Activated CD8-positive, alpha-beta T cell treated with anti-CD3 and anti-CD28 coated beads, Interleukin-2, amount 10 ng/mL, durations not matched to agents 7 days and 5 days (primary cell): ENCODE data around the gene SLBP. TPM values are rescaled to one million over a fixed set of nuclear protein-coding genes. Genes with fewer than 3 reads are reported as not detected.
"Not testable (repeated sequence)": the region's sequence is repeated elsewhere in the genome, so short reads cannot be mapped to it uniquely, and the experiment has no call there.

Experiments
- ATAC-seq: fragments of 150-1000 bp; cut with Tn5 transposase; one replicate; pipeline ENCODE4 v1.10.0; 2021; ENCODE audit warnings: moderate library complexity
- CTCF ChIA-PET: fragments of 350-600 bp; sonication (Branson Sonifier 250); formaldehyde crosslinking; loops from one replicate; lab custom pipeline; 2021; ENCODE audit warnings: antibody characterized with exemption; lab: Charles Lee
- POLR2A ChIA-PET: fragments of 350-600 bp; sonication (Branson Sonifier 250); formaldehyde crosslinking; loops from one replicate; lab custom pipeline; 2021; ENCODE audit warnings: antibody characterized with exemption; lab: Charles Lee
- DNase-seq: peaks from one replicate; pipeline ENCODE4 v3.0.0-alpha.2; 2020
- H3K27ac Mint-ChIP-seq: one replicate; pipeline ENCODE4 v1.8.0; 2021; ENCODE audit warnings: mild to moderate bottlenecking, mixed read lengths
- H3K27me3 Mint-ChIP-seq: one replicate; pipeline ENCODE4 v1.8.0; 2021; ENCODE audit warnings: low read depth, mixed read lengths
- H3K36me3 Mint-ChIP-seq: one replicate; pipeline ENCODE4 v1.8.0; 2021; ENCODE audit warnings: low read depth, mixed read lengths
- H3K4me1 Mint-ChIP-seq: one replicate; pipeline ENCODE4 v1.8.0; 2021; ENCODE audit warnings: low read depth, mixed read lengths
- H3K4me3 Mint-ChIP-seq: one replicate; pipeline ENCODE4 v1.8.0; 2021; ENCODE audit warnings: mild to moderate bottlenecking, mixed read lengths
- H3K9me3 Mint-ChIP-seq: one replicate; pipeline ENCODE4 v1.8.0; 2022; ENCODE audit warnings: mixed read lengths; ENCODE audit not compliant: insufficient read depth
- total RNA-seq, 2 experiments: library from RNA; stranded (reverse); gene quantifications; one replicate each; pipeline ENCODE4 v1.2.3, GENCODE V29; 2021

SLBP gene
- total RNA-seq, 2 experiments from 2014 or later = 132 to 136 TPM

DNA sequence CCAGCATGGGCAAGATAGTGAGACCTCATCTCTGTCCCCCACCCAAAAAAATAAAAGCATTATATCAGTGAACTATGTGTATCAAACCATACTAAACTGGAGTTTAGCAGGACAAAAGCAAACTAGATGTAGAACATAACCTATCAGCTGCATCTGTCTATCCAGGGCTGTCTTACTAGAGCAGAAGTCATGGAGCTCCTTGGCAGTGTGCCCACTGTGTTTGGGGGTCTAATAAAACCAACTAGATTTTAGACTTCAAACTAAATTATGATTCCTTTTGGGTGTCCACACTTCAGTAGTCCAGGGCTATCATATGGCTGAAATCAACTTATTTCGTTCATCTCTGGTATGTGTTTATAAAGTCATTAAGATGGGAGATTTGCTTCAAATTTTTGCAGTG, 8.3 kb downstream of the SLBP start:
- H3K4me1 Mint-ChIP-seq = peaks cover 50% of the 10 kb centered on the region
- no peaks in the 10 kb centered on the region for H3K27me3 Mint-ChIP-seq
- CTCF ChIA-PET = interaction anchor here (1.3 to 10.0 kb wide), 3 partner anchors 11 to 26 kb away, joined by 4 to 131 read pairs (median 4); no protein-coding TSS in a partner anchor
- no peak for DNase-seq
- peak overlapping the region; percentile 40 for H3K27ac Mint-ChIP-seq
- POLR2A ChIA-PET = interaction anchor here (1.3 kb wide), 1 partner anchor 8 kb away, joined by 7 read pairs; the partner anchor contains the start of gene SLBP
- H3K4me3 Mint-ChIP-seq = no peak overlapping the region
- H3K36me3 Mint-ChIP-seq = peaks cover 71% of the 10 kb centered on the region
- ATAC-seq = no peak
- no peaks in the 10 kb centered on the region for H3K9me3 Mint-ChIP-seq

DNA sequence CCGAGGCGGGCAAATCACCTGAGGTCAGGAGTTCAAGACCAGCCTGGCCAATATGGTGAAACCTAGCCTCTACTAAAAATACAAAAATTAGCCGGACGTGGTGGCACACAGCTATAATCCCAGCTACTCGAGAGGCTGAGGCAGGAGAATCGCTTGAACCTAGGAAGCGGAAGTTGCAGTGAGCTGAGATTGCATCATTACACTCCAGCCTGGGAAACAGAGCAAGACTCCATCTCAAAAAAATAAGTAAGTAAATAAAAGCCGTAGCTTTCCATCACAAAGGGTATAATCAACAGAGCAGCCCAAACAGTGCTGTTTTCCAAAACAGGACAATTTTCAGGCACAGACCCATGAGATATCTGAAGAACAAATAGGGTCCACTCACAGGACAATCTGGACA, 10.4 kb downstream of the SLBP start:
- peaks cover 37% of the 10 kb centered on the region for H3K4me1 Mint-ChIP-seq
- ATAC-seq, H3K27me3 Mint-ChIP-seq, H3K9me3 Mint-ChIP-seq, H3K4me3 Mint-ChIP-seq, DNase-seq, H3K27ac Mint-ChIP-seq: not testable (repeated sequence)
- ChIA-PET CTCF (interaction anchor here (0.9 to 10.0 kb wide), 3 partner anchors 9 to 25 kb away, joined by 3 to 131 read pairs (median 5); no protein-coding TSS in a partner anchor), POLR2A (interaction anchor here (1.1 kb wide), 1 partner anchor 19 kb away, joined by 3 read pairs; the partner anchor contains the start of genes TACC3 and TMEM129)
- H3K36me3 Mint-ChIP-seq = peaks cover 70% of the 10 kb centered on the region

DNA sequence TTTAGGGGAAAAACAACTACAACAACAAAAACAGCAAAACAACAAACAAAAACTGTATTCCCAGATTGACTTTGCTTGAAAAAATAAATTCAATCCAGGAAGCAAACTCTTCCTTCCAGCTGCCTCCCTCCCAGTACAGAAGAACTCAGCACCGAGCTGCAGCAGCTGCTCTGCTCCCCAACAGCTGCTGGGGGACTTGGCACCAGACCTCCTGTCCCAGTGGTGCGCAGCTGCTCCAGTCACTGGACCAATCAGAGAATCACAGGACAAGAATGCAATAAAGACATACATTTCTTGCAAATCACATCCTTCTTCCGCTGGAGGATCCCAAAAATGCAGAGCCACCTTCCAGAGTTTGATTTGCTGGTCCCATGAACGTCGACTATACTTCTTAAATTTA, 16.2 kb downstream of the SLBP start:
- H3K27ac Mint-ChIP-seq = no peak overlapping the region
- H3K4me1 Mint-ChIP-seq = peaks cover 10% of the 10 kb centered on the region
- peaks cover 69% of the 10 kb centered on the region for H3K36me3 Mint-ChIP-seq

DNA sequence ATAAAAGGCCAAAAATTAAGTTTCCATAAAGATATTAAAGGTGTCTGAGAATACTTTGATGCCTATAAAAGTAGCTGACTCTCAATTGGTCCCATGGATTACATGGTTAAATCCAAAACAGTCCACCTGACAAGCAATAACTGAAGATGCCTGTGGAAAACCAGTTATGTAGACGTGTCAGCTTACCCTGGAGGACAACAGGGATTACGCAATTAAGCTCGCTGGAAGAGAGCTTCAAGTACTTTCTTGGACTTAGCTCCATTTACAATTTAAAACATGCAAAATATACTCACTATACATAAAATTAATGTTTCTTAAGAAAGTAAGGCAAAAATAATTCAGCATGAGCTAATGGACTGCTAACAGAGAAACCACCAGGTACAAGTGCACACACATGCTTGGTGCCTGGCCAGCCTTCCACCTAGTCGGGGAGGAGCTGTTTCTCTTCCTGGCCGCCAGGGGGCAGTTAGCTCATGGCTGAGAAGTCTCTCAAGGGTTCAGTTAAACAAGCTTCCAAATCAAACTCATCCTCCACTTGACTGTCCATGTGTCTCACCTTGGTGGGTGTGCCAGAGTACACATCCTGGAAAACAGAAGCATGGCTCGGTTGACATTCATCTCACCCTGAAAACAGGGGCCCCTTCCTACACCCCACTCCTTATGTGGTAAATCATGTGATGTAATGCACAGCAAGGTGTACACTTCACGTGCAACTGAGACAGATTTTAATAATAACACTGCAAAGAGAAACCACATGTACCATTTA, 18.8 kb downstream of the SLBP start:
- Mint-ChIP-seq H3K27ac (peak overlapping the region; percentile 54), H3K36me3 (peaks cover 66% of the 10 kb centered on the region), H3K4me3 (no peak overlapping the region), H3K27me3 (no peaks in the 10 kb centered on the region), H3K9me3 (no peaks in the 10 kb centered on the region), H3K4me1 (peaks cover 10% of the 10 kb centered on the region)
- DNase-seq = peak; percentile 84
- POLR2A ChIA-PET = interaction anchor here (0.9 to 2.6 kb wide), 6 partner anchors 12 to 31 kb away, joined by 4 to 17 read pairs (median 6); partner anchors contain the start of genes SLBP, TACC3 and TMEM129
- CTCF ChIA-PET = interaction anchor here (0.6 to 9.6 kb wide), 31 partner anchors 10 to 911 kb away, joined by 3 to 227 read pairs (median 4); partner anchors contain the start of genes FAM53A, SLBP, TACC3 and TMEM129
- ATAC-seq = peak; percentile 95

More for the DNA sequence above, 16.2 kb downstream of the SLBP start:
- ATAC-seq = no peak
- ChIA-PET POLR2A (interaction anchor here (3.1 kb wide), 1 partner anchor 16 kb away, joined by 11 read pairs; the partner anchor contains the start of gene SLBP), CTCF (interaction anchor here (9.6 kb wide), 1 partner anchor 29 kb away, joined by 227 read pairs; the partner anchor contains the start of genes TACC3 and TMEM129)
- H3K4me3 Mint-ChIP-seq = no peak overlapping the region
- no peaks in the 10 kb centered on the region for H3K27me3 Mint-ChIP-seq
- DNase-seq = no peak
- H3K9me3 Mint-ChIP-seq = no peaks in the 10 kb centered on the region

DNA sequence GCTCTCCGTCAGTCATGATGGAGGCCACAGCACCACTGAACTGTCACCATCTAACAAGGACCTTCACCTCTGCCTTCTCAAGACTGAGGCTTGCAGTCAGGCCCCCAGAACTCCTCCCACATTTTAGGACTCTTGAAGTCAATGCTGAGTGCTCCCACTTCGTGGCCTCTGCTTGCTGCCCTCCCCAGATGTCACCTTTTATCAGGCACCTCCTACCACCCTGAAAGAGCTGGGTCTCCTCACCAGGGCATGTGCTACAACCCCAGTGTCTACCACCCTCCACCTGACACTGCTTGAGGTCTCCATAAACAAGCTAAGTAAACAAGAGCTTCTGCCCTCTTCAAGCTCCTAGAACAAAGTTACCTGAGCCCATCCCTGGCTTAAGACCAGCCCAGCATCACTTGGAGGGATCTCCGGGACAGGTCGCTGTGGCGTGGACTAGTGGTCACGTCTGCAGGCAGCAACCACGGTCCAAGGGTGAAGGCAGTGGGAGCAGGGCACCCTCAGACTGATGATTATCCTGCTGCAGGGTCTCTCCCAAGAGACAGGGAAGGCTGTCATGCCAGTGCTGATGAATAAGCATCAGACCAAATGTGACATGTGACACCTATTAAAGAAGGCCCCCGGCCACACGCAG, 20.3 kb downstream of the SLBP start:
- no peak for DNase-seq
- no peak overlapping the region for H3K27ac Mint-ChIP-seq
- no peak overlapping the region for H3K4me3 Mint-ChIP-seq
- peaks cover 59% of the 10 kb centered on the region for H3K36me3 Mint-ChIP-seq
- POLR2A ChIA-PET = interaction anchor here (1.1 to 1.6 kb wide), 4 partner anchors 15 to 34 kb away, joined by 3 to 4 read pairs (median 4); partner anchors contain the start of genes SLBP, TACC3 and TMEM129
- no peaks in the 10 kb centered on the region for H3K27me3 Mint-ChIP-seq
- ATAC-seq = no peak
- CTCF ChIA-PET = interaction anchor here (1.6 to 9.6 kb wide), 4 partner anchors 12 to 41 kb away, joined by 4 to 227 read pairs (median 68); partner anchors contain the start of genes TACC3 and TMEM129
- peaks cover 10% of the 10 kb centered on the region for H3K4me1 Mint-ChIP-seq
- H3K9me3 Mint-ChIP-seq = no peaks in the 10 kb centered on the region

DNA sequence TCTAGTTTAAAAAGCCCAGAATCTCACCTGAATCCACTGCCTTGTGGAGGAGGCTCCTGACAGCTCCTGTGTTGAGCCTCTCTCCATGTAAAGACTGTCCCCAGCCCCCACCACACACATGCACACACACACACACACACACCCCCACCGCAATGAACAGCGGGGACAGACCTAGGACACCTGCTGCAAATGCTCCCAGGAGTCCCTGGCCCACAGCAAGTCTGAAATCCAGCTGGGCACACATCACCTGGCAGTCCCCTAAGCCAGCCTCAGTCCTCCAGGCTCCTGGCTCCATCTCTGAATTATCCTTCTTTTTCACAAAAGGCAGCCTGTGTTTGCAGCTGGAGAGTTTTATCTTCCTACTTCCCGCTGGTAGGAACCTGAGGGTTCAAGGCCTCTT, 21.4 kb downstream of the SLBP start:
- Mint-ChIP-seq H3K27ac (no peak overlapping the region), H3K36me3 (peaks cover 51% of the 10 kb centered on the region), H3K4me1 (peaks cover 10% of the 10 kb centered on the region), H3K9me3 (no peaks in the 10 kb centered on the region), H3K4me3 (no peak overlapping the region), H3K27me3 (no peaks in the 10 kb centered on the region)
- ATAC-seq (no peak), DNase-seq (no peak)
- ChIA-PET POLR2A (interaction anchor here (1.1 to 1.6 kb wide), 3 partner anchors 16 to 30 kb away, joined by 3 to 4 read pairs (median 4); partner anchors contain the start of genes SLBP, TACC3 and TMEM129), CTCF (interaction anchor here (0.9 to 9.6 kb wide), 3 partner anchors 35 to 55 kb away, joined by 3 to 227 read pairs (median 4); partner anchors contain the start of genes TACC3 and TMEM129)

DNA sequence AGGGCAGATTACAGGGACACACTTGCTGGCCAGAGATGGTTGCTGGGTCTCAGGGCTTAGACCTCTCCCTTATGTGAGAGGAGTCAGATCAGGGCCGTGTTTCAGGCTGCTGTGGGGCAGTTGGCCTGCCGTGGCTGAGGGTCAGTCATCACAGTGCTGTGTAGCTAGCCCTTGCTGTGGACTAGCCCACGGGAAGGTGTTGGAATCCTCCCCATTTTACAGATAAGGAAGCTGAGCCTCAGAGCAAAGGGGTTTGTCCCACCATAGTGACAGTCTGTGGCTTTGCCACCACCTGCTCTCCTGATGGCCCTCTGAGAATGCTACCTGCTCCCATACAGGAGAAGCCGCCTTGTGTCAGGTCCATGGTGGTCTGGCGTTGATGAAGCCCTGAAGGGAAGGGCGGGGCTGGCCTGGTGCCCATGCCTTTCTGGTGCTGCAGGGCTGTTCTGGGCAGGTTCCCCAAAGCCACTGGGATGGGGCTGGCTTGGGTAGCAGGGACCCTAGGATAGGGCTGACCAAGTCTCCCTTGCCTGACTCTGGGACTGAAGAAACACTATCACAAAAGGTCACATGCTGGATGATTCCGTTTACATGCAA, 25.6 kb downstream of the SLBP start:
- ATAC-seq (no peak), DNase-seq (no peak)
- Mint-ChIP-seq H3K36me3 (peaks cover 19% of the 10 kb centered on the region), H3K27ac (no peak overlapping the region), H3K4me3 (peak overlapping the region; percentile 23), H3K27me3 (peaks cover 3% of the 10 kb centered on the region), H3K9me3 (no peaks in the 10 kb centered on the region), H3K4me1 (peaks cover 12% of the 10 kb centered on the region)
- POLR2A ChIA-PET = no interaction called here
- CTCF ChIA-PET = no interaction called here

DNA sequence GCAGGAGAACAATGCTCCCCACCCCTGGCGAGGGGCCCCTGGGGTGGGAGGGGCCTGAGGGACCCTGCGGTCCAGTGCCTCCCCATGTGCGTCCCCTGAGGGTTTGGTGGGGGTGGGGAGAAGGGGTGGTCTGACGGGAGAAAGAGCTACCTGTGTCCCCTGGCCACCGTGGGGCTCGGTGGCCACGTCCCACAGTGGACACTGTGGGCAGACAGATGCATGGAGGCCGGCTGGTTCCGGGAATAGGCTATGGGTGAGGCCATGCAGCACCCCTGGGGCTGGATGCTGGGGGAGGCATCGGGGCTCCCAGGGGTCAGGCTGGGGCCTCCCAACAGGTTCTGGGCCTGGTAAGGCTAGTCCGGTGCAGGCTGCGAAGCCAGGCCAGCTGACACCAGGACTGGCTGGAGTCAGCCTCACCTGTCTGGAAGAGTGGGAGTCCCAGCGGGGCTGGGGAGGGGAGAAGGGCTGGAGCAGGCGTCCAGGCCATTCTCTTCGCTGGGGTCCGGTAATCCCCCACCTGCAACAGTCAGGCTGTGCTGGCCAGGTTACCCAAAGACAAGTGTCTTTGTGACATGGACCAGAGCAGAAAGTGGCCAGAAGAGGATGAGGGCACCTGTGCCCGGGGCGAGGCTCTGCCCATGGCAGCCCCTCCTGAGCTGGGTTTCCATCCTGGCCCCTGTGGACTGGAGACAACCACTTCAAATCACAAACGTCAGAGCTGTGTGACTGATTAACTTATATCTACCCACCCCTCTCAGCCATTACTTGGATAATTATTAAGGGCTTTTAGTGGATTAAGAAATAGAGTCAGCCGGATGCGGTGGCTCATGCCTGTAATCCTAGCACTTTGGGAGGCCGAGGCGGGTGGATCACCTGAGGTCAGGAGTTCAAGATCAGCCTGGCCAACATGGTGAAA, 26.6 kb downstream of the SLBP start:
- H3K27me3 Mint-ChIP-seq = peaks cover 3% of the 10 kb centered on the region
- ChIA-PET POLR2A (no interaction called here), CTCF (no interaction called here)
- H3K36me3 Mint-ChIP-seq = peaks cover 10% of the 10 kb centered on the region
- H3K4me3 Mint-ChIP-seq = no peak overlapping the region
- DNase-seq (no peak), ATAC-seq (no peak)
- peaks cover 12% of the 10 kb centered on the region for H3K4me1 Mint-ChIP-seq
- no peak overlapping the region for H3K27ac Mint-ChIP-seq
- H3K9me3 Mint-ChIP-seq = no peaks in the 10 kb centered on the region

DNA sequence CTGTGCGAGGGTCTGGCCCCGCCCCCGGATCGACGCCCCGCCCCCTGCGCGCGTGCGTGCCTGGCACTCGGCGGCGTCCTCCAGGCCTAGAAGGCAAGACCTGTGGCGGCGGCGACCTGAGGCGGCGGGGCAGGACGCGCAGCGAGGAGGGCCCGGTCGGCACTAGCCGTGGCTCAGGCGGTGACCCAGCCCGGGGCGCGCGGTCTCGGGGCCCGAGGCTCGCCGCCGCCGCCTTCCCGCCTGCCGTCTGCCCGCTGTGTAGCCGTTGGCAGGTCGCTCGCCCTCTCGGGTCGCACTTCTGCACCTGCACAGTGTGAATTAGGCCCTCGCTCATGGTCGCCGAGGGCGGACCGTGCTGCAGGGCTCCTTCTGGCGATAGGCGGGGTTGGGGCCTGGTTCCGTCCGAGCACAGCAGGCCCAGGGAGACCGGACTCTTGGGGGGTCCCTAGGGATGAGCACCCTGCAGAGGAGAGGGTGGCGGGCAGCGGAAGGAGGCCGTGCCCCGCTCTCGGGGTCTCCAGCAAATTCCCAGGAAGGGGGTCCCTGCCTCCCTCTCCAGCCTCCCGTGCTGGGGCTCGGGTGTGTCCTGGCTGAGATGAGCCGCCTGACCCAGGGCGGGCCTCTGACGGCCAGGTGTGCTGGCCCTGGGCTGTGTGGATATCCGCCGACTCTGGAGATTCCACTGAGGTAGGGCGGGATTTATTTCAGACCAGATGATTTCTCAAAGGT, 27.4 kb downstream of the SLBP start:
- ATAC-seq = no peak
- peak; percentile 93 for DNase-seq
- ChIA-PET CTCF (interaction anchor here (1.8 kb wide), 1 partner anchor 9 kb away, joined by 11 read pairs; no protein-coding TSS in a partner anchor), POLR2A (no interaction called here)
- H3K9me3 Mint-ChIP-seq = no peaks in the 10 kb centered on the region
- no peak overlapping the region for H3K4me3 Mint-ChIP-seq
- H3K36me3 Mint-ChIP-seq = peaks cover 6% of the 10 kb centered on the region
- H3K27me3 Mint-ChIP-seq = peaks cover 6% of the 10 kb centered on the region
- peaks cover 12% of the 10 kb centered on the region for H3K4me1 Mint-ChIP-seq
- no peak overlapping the region for H3K27ac Mint-ChIP-seq
